Measurements from ENCODE around the gene GBE1. TPM values are rescaled to one million over a fixed set of nuclear protein-coding genes. Genes with fewer than 3 reads are reported as not detected.

GBE1 gene
- polyA plus RNA-seq, 3 donors: 7.7 to 21.7 (median 19.1) TPM

GRCh38 chr3:81463781-81464180 is 297.7 kb downstream of the GBE1 start:
- Mint-ChIP-seq H3K36me3 (no peaks in the 10 kb centered on the region), H3K9me3 (no peaks in the 10 kb centered on the region), H3K4me1 (no peaks in the 10 kb centered on the region), H3K27ac (no peak overlapping the region), H3K4me3 (no peak overlapping the region), H3K27me3 (ENCODE audit: low read depth in 3 of 3) (no peaks in the 10 kb centered on the region)
- no peaks in the 10 kb centered on the region for H3K79me2 ChIP-seq (ENCODE audit: insufficient read depth, low read length)
- WGBS (ENCODE audit: insufficient coverage): 80% methylated on average over 1 of the region's 3 CpGs
- intact Hi-C loops (cut with micrococcal nuclease): no loop called here
- no peaks in the 10 kb centered on the region for H3K27me3 ChIP-seq (ENCODE audit: control insufficient read depth in 2 of 2, insufficient read depth in 2 of 2, low read length in 2 of 2)
- DNase-seq: no peak
- H3K9me3 ChIP-seq (replicated peaks in 1 of 2; ENCODE audit: control insufficient read depth in 1 of 2, insufficient read depth in 1 of 2, low read length in 2 of 2): no peaks in the 10 kb centered on the region
- H3K4me3 ChIP-seq (replicated peaks in 1 of 3; ENCODE audit: low read depth in 2 of 3, low read length in 3 of 3): no peak overlapping the region
- H3K36me3 ChIP-seq (replicated peaks in 1 of 2; ENCODE audit: control insufficient read depth in 1 of 2, insufficient read depth in 2 of 2, low read length in 2 of 2): no peaks in the 10 kb centered on the region
- no peak overlapping the region for H2AFZ ChIP-seq (ENCODE audit: insufficient read depth, low read depth, low read length, poor library complexity, severe bottlenecking)
- no peak for TF ChIP-seq CTCF (IDR thresholded peaks at IDR 0.05)
- no peak overlapping the region for H3K9ac ChIP-seq (ENCODE audit: insufficient read depth, low read length, poor library complexity, severe bottlenecking)
- no peaks in the 10 kb centered on the region for H4K20me1 ChIP-seq (ENCODE audit: insufficient read depth, low read length)
- no peaks in the 10 kb centered on the region for H3K4me1 ChIP-seq (ENCODE audit: control insufficient read depth in 1 of 2, insufficient read depth in 2 of 2, low read length in 2 of 2)
- no peak overlapping the region for H3K4me2 ChIP-seq (replicated peaks; ENCODE audit: extremely low read depth, low read length, poor library complexity, severe bottlenecking)
- H3K27ac ChIP-seq (ENCODE audit: low read depth in 1 of 2, low read length in 2 of 2): no peak overlapping the region

GRCh38 chr3:81462921-81463320 is 298.5 kb downstream of the GBE1 start:
- Histone ChIP-seq H3K79me2 (ENCODE audit: insufficient read depth, low read length) (no peaks in the 10 kb centered on the region), H4K20me1 (ENCODE audit: insufficient read depth, low read length) (no peaks in the 10 kb centered on the region), H2AFZ (ENCODE audit: insufficient read depth, low read depth, low read length, poor library complexity, severe bottlenecking) (no peak overlapping the region), H3K4me2 (replicated peaks; ENCODE audit: extremely low read depth, low read length, poor library complexity, severe bottlenecking) (no peak overlapping the region), H3K36me3 (replicated peaks in 1 of 2; ENCODE audit: control insufficient read depth in 1 of 2, insufficient read depth in 2 of 2, low read length in 2 of 2) (no peaks in the 10 kb centered on the region), H3K27ac (ENCODE audit: low read depth in 1 of 2, low read length in 2 of 2) (no peak overlapping the region), H3K9ac (ENCODE audit: insufficient read depth, low read length, poor library complexity, severe bottlenecking) (no peak overlapping the region), H3K27me3 (ENCODE audit: control insufficient read depth in 2 of 2, insufficient read depth in 2 of 2, low read length in 2 of 2) (no peaks in the 10 kb centered on the region), H3K9me3 (replicated peaks in 1 of 2; ENCODE audit: control insufficient read depth in 1 of 2, insufficient read depth in 1 of 2, low read length in 2 of 2) (no peaks in the 10 kb centered on the region), H3K4me3 (replicated peaks in 1 of 3; ENCODE audit: low read depth in 2 of 3, low read length in 3 of 3) (no peak overlapping the region), H3K4me1 (ENCODE audit: control insufficient read depth in 1 of 2, insufficient read depth in 2 of 2, low read length in 2 of 2) (no peaks in the 10 kb centered on the region)
- Mint-ChIP-seq H3K27me3 (ENCODE audit: low read depth in 3 of 3) (peaks cover 0 to 2% (median 0%) of the 10 kb centered on the region in 3 donors), H3K4me1 (no peaks in the 10 kb centered on the region), H3K36me3 (no peaks in the 10 kb centered on the region), H3K27ac (no peak overlapping the region), H3K4me3 (no peak overlapping the region), H3K9me3 (no peaks in the 10 kb centered on the region)
- 67% methylated on average over 3 of the region's 4 CpGs for WGBS (ENCODE audit: insufficient coverage)
- no peak for TF ChIP-seq CTCF (IDR thresholded peaks at IDR 0.05)
- intact Hi-C loops (cut with micrococcal nuclease): no loop called here
- DNase-seq: no peak

Data from CD14-positive monocyte (primary cell).